ENCODE measurements around the gene GSTT4.

DNA sequence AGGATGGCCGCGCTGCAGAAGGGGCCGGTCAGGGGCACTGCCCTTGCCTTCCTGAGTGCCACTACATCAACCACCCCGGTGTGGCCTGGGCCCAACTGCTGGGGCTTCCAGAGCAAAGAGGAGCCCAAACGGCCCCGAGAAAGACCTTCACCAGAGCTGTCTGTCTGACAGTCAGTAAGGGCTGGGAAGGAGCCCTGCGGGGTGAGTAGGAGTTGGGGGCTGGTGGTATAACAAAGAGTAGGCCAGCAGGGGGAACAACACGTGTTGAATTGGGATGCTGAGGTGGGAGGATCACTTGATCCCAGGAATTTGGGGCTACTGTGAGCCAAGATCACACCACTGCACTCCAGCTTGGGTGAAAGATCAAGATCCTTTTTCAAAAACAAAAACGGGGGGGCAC is 3.9 kb downstream of the GSTT4 start:
- TF ChIP-seq, protein P1, sequence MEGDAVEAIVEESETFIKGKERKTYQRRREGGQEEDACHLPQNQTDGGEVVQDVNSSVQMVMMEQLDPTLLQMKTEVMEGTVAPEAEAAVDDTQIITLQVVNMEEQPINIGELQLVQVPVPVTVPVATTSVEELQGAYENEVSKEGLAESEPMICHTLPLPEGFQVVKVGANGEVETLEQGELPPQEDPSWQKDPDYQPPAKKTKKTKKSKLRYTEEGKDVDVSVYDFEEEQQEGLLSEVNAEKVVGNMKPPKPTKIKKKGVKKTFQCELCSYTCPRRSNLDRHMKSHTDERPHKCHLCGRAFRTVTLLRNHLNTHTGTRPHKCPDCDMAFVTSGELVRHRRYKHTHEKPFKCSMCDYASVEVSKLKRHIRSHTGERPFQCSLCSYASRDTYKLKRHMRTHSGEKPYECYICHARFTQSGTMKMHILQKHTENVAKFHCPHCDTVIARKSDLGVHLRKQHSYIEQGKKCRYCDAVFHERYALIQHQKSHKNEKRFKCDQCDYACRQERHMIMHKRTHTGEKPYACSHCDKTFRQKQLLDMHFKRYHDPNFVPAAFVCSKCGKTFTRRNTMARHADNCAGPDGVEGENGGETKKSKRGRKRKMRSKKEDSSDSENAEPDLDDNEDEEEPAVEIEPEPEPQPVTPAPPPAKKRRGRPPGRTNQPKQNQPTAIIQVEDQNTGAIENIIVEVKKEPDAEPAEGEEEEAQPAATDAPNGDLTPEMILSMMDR (IDR thresholded peaks at IDR 0.05; ENCODE audit: poor library complexity), result no peak
- TF ChIP-seq EZH2 (IDR thresholded peaks at IDR 0.05; ENCODE audit: borderline replicate concordance), result no peak

Data from hepatocyte (in vitro differentiated cells).